A549 treated with Mapracorat at 1 μM for 4 hours (cell line): Measurements from ENCODE around the gene OR4X2. TPM values are rescaled to one million over a fixed set of nuclear protein-coding genes. Genes with fewer than 3 reads are reported as not detected.

Experiments used
- total RNA-seq: library from RNA; stranded (reverse); fragments of 200-300 nt; extraction: Qiagen RNA extraction; gene quantifications from 5 replicates; pipeline ENCODE4 v1.2.3, GENCODE V29; 2022

The OR4X2 gene, protein sequence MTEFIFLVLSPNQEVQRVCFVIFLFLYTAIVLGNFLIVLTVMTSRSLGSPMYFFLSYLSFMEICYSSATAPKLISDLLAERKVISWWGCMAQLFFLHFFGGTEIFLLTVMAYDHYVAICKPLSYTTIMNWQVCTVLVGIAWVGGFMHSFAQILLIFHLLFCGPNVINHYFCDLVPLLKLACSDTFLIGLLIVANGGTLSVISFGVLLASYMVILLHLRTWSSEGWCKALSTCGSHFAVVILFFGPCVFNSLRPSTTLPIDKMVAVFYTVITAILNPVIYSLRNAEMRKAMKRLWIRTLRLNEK
- not detected in 5 replicates for total RNA-seq

DNA sequence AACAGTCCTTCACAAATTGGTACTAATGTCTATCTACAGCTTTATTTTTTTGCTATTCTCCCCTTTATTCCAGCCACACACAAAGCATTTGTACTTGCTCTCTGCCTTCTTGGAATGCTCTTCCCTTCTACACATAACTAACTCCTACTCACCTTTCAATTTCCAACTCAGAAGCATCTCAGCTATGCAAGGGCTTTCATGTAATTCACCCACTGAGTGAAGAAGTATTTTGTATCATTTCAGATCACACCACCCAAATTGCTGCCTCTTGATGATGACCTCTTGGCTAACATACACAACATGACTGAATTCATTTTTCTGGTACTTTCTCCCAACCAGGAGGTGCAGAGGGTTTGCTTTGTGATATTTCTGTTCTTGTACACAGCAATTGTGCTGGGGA is at the start of gene OR4X2:
TSS of gene OR4X2 (plus strand) at position 301 of the 400 bp plus-strand sequence. CDS start at position 301, 0 bp downstream.

DNA sequence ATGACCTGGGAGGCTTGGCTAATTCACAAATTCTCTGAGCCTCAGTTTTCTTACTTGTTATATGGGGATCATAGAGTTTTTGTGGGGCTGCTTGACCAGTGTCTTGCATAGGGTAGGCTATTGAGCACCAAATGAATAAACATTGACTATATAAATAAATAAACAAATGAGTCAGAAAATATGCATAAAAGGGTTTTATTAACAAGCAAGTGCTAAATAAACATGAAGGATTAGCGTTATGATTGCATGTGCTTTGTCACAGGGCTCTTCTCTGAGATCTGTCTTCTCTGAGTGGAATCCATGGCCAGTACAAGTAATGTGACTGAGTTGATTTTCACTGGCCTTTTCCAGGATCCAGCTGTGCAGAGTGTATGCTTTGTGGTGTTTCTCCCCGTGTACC is 28.4 kb upstream of the OR4X2 start, which contains the start of gene OR4B1:
TSS of gene OR4B1 (plus strand) at position 301 of the 400 bp plus-strand sequence. CDS start at position 301, 0 bp downstream.

GRCh38 chr11:48263423-48263911 is 18.6 kb downstream of the OR4X2 start, which contains the start of gene OR4X1:
Gene OR4X1, plus strand, starts transcription at chr11:48263861. Its CDS starts 0 bp downstream, at chr11:48263861.

Other genes starting within 250 kb of the OR4X2 start
- gene OR4B1, start 28.3 kb upstream of the OR4X2 start, total RNA-seq, result not detected in 5 replicates
- not detected in 5 replicates for gene OR4X1, start 18.8 kb downstream of the OR4X2 start, total RNA-seq
- not detected in 5 replicates for gene OR4S1, start 61.1 kb downstream of the OR4X2 start, total RNA-seq
- not detected in 5 replicates for gene OR4C3, start 79.8 kb downstream of the OR4X2 start, total RNA-seq
- not detected in 5 replicates for gene OR4C5, start 121.4 kb downstream of the OR4X2 start, total RNA-seq
- not detected in 5 replicates for gene OR4A47, start 243.7 kb downstream of the OR4X2 start, total RNA-seq